ENCODE results near the gene VSTM1.

The VSTM1 gene

DNA sequence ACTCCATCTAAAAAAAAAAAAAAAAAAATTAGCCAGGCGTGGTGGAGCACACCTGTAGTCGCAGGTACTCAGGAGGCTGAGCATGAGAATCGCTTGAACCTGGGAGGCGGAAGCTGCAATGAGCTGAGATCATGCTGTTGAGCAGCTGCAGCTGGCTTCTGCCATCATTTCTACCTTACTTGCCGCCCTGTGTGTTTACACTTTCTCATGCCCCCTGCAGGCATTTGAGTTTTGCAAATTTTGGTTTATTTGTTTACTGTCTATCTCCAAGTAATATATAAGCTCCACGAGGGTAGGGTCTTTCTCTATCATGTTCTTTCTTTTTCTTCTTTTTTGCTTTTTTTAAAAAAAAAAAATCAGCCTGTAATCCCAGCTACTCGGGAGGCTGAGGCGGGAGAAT, 54.3 kb downstream of the VSTM1 start:
- DNase-seq, result no peak

DNA sequence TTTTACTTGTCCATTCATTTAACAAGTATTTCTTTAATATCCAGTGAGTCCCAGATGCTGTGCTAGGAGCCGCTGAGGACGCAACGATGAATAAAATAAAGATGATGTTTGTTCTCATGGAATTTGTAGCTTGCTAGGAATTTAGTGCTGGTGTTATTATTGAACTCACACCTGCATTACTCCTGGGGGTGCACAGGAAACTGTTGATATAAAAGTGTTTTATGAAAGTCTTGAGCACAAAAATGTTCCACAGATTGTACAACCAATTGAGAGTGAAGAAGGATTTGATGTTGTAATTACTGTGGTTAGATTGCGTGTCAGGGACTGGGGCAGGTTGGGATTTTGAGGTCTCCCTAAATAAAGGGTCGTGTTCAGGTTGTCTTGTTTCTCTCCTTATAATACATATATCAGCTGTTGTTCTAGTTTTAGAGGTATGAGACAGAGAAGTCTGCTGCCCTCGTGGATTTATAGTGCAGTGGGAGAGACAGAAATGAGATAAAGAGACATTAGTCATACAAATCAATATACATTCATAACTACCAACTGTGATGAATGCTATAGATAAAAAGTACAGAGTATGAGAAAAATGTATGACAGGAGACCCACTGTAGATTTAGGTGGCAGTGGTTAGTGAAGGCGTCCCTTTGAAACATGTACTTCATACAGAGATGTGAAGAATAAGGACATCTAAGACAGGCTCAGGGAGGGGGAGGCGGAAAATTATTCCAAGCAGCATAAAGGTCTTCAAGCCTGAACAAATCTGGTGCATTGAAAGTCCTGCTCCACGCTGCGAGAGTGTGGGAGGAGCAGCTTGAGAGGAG, 61.0 kb downstream of the VSTM1 start:
- no peak for DNase-seq

DNA sequence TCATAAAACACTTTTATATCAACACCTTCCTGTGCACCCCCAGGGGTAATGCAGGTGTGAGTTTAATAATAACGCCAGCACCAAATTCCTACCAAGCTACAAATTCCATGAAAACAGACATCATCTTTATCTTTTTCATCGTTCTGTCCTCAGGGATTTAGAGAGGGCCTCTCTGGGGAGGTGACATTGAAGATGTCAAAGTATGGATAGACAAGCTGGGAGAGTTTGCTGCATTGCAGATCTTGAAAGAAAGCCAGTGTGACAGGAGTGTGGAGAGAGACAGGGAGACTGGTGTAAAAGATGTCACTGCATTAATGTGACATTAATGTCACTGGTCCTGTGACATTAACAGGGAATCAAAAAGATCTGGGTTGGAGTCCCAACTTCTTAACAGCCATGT, 62.2 kb downstream of the VSTM1 start:
- no peak for DNase-seq

DNA sequence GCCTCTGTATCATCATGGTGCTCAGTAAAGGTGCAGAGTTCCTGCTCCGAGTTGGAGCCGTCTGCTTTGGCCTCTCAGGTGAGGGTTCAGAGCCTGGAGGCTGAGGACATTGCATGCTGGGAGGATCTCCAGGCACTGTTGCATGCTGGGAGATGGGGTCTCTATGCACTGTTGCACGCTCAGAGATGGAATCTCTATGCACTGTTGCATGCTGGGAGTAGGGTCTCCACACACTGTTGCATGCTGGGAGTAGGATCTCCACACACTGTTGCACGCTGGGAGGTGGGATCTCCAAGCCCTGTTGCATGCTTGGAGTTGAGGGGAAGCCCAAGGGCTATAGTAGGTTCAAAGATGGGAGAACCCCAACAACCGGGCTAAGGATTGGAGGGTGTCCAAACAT, 64.0 kb downstream of the VSTM1 start:
- DNase-seq, result no peak

DNA sequence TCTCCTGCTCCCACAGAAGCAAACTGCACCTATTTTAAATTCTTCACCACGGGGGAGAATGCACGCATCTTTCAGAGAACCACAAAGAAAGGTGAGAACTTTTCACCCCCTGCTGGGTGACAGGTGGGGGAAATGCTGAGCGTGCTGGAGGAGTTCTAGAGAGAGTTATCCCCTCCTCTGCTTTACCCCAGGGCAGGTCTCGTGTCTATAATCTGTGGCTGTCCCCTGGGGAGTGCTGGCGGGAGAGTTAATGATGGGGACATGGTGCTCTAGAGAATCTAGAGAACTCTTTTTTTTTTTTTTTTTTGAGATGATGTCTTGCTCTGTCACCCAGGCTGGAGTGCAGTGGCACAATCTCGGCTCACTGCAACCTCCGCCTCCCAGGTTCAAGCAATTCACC, 65.5 kb downstream of the VSTM1 start:
- no peak for DNase-seq

DNA sequence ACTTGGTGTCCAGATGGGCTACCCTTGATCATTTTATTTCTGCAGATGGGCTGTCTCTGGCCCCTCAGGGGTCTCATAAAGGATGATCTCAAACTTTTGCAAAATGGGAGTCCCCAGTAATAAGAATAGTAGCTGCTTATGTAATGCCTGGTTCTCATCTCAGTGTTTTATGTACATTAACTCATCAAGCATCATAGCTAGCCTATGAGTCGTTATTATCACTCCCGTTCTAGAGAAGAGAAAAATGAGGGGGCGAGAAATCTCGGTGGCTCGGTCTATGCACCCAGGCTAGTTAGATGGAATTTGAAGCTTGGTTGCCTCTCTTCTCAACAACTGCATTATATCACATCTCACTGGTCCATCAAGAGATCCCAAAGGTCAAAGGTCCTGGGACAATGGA, 68.9 kb downstream of the VSTM1 start:
- DNase-seq, result no peak

DNA sequence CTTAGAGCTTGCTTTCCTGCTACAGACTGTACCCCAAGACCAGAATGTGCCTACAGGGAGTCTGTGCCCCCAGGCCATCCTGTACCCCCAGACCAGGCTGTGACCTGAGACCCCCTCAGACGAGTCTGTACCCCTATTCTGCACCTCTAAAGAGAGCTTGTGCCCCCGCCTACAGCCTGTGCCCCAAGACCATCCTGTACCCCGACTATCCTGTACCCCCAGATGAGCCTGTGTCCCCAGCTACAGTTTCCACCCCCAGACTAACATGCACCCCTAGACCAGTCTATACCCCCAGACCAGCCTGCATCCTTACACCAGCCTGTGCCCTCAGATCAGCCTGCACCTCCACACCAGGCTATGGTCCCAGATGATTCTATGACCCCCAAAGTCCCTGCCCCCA, 70.2 kb downstream of the VSTM1 start:
- DNase-seq, result no peak

DNA sequence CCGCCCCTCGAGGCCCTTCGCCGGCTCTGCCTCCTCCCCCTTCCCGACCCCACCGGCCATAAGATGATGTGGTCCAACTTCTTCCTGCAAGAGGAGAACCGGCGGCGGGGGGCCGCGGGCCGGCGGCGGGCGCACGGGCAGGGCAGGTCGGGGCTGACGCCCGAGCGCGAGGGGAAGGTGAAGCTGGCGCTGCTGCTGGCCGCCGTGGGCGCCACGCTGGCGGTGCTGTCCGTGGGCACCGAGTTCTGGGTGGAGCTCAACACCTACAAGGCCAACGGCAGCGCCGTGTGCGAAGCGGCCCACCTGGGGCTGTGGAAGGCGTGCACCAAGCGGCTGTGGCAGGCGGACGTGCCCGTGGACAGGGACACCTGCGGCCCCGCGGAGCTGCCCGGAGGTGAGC, 70.9 kb downstream of the VSTM1 start:
- no peak for DNase-seq

DNA sequence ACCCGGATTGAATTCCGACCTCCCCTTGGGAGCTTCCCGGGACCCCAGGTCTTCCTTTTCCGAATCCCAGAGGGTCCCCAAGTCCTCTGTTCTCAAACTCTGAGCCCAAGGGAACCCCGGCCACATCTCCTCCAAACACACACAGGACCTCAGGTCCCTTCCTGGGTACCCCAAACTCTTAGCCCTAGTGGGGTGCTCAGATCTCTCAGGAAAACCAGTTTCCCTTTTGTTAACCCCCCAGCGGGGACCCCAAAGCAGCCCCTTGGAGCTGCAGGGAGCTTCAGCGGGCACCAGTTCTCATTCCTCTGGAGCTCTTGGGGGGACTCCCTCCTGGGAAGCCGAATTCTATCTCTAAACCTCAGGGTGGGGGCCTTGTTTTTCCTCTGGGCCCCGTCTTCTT, 71.5 kb downstream of the VSTM1 start:
- DNase-seq, result no peak

DNA sequence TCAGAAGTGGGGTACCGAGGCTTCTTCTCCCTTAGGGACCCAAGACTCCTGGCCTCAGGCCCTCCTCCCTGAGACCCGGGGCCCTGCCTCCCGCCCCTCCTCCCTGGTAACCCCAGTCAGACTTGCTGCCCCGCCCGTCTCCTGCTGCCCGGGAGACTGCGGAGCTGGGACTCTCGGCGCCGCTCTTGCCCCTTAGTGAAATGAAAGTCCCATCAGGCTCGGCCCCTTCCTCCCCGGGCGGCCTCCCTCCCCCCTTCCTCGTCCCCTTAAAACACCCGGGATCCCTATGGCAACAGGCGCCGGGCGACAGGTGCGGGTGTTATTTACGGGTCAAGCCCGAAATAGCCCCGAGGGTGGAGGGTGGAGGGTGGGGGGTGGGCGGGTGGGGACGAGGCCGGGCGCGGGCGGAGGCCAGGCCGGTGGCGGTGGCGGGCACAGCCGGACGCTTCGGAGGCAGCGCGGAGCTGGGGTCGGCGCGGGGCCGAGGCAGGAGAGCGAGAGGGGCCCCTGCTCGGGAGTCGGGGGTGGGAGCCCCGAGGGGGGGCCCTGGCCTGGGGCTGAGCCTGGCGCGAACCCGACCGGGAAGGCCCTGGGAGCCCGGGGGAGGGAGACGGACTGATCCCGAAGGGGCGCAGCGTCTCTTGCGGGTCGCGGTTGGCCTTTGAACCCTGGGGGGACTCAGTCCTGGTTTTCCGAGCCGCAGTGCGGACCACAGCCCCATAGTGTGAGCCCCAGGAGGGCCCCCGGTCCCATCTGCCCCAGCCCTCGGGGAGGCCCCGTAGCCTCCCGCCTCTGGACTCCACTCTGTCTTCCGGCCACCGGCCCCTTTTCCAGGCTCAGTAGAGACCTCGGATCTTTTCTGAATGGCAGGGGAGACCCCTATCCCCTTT, 72.2 kb downstream of the VSTM1 start, which contains the start of gene CACNG6:
CACNG6 (plus strand) TSS at position 414 of the 890 bp plus-strand sequence. CDS start 1,241 bp downstream, outside the sequence.
- no peak for DNase-seq
